Testis (tissue), 2 donors: ENCODE data around the gene FHL3.

Experiments used
- CTCF ChIP-seq, 3 experiments: fragments of 450-650 bp in 2 of 3; fragments of 200-600 bp in 1 of 3; sonication (generic) in 1 of 3; IDR thresholded peaks; one replicate each; pipeline ENCODE4 v1.5.1; 2016 to 2019; ENCODE audit warnings: antibody characterized with exemption in 3 of 3, mild to moderate bottlenecking in 2 of 3, moderate library complexity in 1 of 3
- POLR2A ChIP-seq: fragments of 450-650 bp; IDR thresholded peaks from one replicate; pipeline ENCODE4 v1.6.1; 2017; ENCODE audit warnings: antibody characterized with exemption, mild to moderate bottlenecking, moderate library complexity

DNA sequence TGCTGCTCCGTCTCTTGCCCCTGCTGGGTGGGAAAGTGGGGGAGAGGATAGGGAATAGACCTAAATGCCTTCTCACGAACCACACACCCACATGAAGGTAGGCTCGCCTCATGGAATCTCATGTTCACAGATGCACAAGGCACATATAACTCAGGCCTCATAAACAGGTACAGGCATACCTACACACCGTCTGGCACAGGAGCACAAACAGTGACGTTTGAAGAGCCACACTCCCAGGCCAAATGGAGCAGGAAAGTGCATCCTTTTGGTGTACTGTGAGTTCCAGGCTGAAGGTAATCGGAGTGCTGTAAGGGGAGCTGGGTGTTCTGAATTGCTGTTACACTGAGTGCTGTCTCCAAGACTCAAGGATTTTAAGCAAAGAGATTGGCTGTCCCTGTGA, 20.4 kb upstream of the FHL3 start:
- TF ChIP-seq CTCF (IDR thresholded peaks at IDR 0.05) (no peak), POLR2A (no peak)
